ENCODE data around the gene DNAJB6. TPM values are rescaled to one million over a fixed set of nuclear protein-coding genes. Genes with fewer than 3 reads are reported as not detected.

Gene DNAJB6
- polyA plus RNA-seq, 1 experiment = 188 TPM

DNA sequence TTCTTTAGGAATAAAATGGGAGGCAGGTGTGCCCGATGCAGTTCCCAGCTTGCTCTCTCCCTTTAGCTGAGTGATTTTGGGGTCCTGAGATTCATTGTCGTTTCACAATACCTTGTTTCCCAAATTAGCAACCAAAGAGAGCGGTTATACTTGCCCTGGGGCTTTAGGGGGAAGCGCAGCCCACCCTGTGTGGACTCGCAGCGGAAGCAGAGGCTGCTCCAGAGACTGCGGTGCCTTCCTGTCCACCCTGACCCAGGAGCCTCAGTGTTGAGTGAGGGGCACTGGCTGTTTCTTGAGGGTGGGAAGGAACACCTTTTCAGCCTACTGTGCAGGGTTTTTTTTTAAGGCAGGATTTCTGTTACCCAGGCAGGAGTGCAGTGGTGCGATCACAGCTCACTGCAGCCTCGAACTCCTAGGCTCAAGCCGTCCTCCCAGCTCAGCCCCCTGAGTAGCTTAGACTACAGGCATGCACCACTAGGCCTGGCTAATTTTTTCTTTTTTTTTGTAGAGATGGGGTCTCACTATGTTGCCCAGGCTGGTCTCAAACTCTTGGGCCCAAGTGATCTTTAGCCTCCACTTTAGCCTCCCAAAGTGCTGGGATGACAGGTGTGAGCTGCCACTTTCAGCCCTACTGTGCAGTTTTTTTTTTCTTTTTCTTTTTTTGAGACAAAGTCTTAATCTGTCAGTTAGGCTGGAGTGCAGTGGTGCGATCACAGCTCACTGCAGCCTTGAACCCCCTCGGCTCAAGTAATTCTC, 67.0 kb downstream of the DNAJB6 start:
- no peak overlapping the region for H3K27ac ChIP-seq (ENCODE audit: low read depth, low read length)
- DNase-seq (ENCODE audit: low read depth, low spot score) = no peak
- ChIA-PET CTCF (interaction anchor here (0.5 to 1.5 kb wide), 3 partner anchors 9 to 18 kb away, joined by 3 to 13 read pairs (median 5); no protein-coding TSS in a partner anchor), POLR2A (no interaction called here)
- TF ChIP-seq, protein P1, sequence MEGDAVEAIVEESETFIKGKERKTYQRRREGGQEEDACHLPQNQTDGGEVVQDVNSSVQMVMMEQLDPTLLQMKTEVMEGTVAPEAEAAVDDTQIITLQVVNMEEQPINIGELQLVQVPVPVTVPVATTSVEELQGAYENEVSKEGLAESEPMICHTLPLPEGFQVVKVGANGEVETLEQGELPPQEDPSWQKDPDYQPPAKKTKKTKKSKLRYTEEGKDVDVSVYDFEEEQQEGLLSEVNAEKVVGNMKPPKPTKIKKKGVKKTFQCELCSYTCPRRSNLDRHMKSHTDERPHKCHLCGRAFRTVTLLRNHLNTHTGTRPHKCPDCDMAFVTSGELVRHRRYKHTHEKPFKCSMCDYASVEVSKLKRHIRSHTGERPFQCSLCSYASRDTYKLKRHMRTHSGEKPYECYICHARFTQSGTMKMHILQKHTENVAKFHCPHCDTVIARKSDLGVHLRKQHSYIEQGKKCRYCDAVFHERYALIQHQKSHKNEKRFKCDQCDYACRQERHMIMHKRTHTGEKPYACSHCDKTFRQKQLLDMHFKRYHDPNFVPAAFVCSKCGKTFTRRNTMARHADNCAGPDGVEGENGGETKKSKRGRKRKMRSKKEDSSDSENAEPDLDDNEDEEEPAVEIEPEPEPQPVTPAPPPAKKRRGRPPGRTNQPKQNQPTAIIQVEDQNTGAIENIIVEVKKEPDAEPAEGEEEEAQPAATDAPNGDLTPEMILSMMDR (IDR thresholded peaks at IDR 0.05; ENCODE audit: low read depth, low read length) = no peak
- no peak overlapping the region for H3K4me3 ChIP-seq (ENCODE audit: low read depth, low read length)
- H3K27me3 ChIP-seq (ENCODE audit: control insufficient read depth, insufficient read depth, low read length) = no peaks in the 10 kb centered on the region
- H3K9me3 ChIP-seq (ENCODE audit: control insufficient read depth, insufficient read depth, low read length) = peaks cover 13% of the 10 kb centered on the region; the same call in 1 of the 2 replicates

DNA sequence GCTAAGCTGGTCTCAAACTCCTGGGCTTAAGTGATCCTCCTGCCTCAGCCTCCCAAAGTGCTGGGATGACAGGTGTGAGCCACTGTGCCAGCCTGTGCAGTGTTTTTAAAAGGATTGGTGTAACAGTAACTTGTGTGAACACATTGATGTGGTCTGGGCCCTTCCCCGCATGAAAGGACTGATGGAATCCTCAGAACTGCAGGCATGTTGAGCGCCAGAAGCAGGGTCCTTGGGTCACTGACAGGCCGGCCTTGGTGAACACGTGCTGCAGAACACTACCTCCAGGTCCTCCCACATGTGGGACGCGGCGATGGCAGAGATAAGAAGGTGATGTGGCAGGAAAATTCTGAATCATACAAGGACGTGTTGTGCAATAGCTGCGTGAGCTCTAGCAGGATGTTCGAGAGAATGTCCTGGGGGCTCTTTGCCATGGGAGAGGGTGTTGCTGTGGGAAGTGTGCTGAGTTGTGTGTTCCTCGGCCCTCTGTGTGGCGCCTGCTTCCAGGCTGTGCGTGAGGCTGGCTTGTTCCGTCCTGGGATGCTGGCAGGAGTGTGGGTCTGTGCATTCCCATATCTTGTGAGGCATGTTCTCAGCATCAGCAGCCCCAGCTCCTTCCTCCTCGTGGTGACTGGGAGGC, 68.2 kb downstream of the DNAJB6 start:
- TF ChIP-seq, protein P1 (IDR thresholded peaks at IDR 0.05; ENCODE audit: low read depth, low read length) = no peak
- H3K27me3 ChIP-seq (ENCODE audit: control insufficient read depth, insufficient read depth, low read length) = no peaks in the 10 kb centered on the region
- peak; percentile 60 for DNase-seq (ENCODE audit: low read depth, low spot score)
- H3K27ac ChIP-seq (ENCODE audit: low read depth, low read length) = peak overlapping the region; percentile 70
- ChIA-PET CTCF (interaction anchor here (1.2 to 1.5 kb wide), 2 partner anchors 10 to 18 kb away, joined by 5 to 13 read pairs; no protein-coding TSS in a partner anchor), POLR2A (interaction anchor here (0.6 kb wide), 1 partner anchor 14 kb away, joined by 3 read pairs; no protein-coding TSS in a partner anchor)
- no peak overlapping the region for H3K4me3 ChIP-seq (ENCODE audit: low read depth, low read length)
- peaks cover 21% of the 10 kb centered on the region; the same call in 1 of the 2 replicates for H3K9me3 ChIP-seq (ENCODE audit: control insufficient read depth, insufficient read depth, low read length)

DNA sequence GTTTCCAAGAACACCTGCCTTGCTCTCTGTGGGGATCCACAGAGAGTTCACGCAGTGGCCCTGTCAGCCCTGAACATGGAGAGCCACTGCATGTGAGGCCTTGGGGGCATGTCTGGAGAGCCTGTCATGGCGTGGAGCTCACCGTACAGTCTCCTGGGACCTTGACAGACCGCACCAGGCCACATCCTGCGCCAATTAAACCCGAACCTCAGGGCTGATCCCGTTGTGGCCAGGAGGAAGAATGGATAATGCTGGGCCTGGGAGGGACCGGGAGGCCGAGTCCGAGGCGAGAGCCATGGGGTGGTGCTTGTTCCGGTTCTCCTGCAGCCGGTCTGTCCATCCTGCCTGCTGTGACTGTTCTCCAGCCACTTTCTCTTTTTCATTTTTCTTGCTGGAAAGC, 68.7 kb downstream of the DNAJB6 start:
- TF ChIP-seq, protein P1 (IDR thresholded peaks at IDR 0.05; ENCODE audit: low read depth, low read length) = no peak
- peaks cover 22% of the 10 kb centered on the region; the same call in 1 of the 2 replicates for H3K9me3 ChIP-seq (ENCODE audit: control insufficient read depth, insufficient read depth, low read length)
- ChIA-PET CTCF (interaction anchor here (1.2 to 1.5 kb wide), 2 partner anchors 11 to 19 kb away, joined by 5 to 13 read pairs; no protein-coding TSS in a partner anchor), POLR2A (interaction anchor here (0.6 kb wide), 1 partner anchor 13 kb away, joined by 3 read pairs; no protein-coding TSS in a partner anchor)
- no peak for DNase-seq (ENCODE audit: low read depth, low spot score)
- H3K27me3 ChIP-seq (ENCODE audit: control insufficient read depth, insufficient read depth, low read length) = no peaks in the 10 kb centered on the region
- H3K27ac ChIP-seq (ENCODE audit: low read depth, low read length) = peak overlapping the region; percentile 70
- no peak overlapping the region for H3K4me3 ChIP-seq (ENCODE audit: low read depth, low read length)

DNA sequence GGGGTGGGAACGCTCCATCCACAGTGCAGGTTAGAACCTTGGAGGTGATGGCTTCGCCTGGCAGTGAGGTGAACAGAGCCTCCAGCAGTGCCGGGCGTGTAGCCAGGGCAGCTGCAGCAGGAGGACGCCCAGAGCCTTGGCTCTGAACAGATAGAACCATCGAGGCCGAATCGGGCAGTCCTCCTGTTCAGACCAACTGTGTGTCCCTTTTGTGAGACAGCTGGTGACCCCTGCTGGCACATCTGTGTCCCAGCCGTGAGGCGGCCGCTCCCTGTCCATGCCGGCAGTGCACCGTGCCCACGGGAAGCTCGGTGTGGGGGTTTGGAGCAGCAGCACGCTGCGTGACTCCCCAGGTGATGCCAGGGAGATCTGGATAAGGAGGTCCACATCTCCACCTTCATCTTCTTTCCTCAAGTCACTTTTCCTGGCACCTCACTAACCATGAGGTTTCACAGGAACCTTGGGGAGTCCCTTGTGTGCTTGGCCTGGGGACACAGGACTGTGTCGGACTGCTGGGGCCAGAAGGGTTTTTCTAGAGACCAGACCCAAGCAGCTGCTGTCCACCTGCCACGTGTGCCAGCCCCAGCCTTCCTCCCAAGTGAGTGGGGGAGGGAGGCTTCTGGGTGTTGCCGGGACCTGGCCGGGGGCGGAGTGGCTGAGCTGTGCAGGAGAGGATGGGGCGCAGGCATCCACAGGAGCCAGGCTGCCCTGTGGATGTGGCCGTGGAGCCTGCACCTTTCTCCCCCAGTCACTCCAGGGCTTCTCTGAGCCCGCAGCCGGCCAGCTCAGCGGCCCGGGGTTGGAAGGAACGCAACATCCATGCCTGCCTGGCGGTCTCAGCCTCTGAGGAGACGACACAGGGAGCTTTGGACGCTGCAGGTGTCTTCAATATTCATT, 69.4 kb downstream of the DNAJB6 start:
- Histone ChIP-seq H3K27me3 (ENCODE audit: control insufficient read depth, insufficient read depth, low read length) (no peaks in the 10 kb centered on the region), H3K4me3 (ENCODE audit: low read depth, low read length) (no peak overlapping the region), H3K27ac (ENCODE audit: low read depth, low read length) (no peak overlapping the region), H3K9me3 (ENCODE audit: control insufficient read depth, insufficient read depth, low read length) (peaks cover 27% of the 10 kb centered on the region; the same call in 1 of the 2 replicates)
- DNase-seq (ENCODE audit: low read depth, low spot score) = no peak
- ChIA-PET CTCF (no interaction called here), POLR2A (interaction anchor here (0.6 kb wide), 1 partner anchor 13 kb away, joined by 3 read pairs; no protein-coding TSS in a partner anchor)
- TF ChIP-seq, protein P1 (IDR thresholded peaks at IDR 0.05; ENCODE audit: low read depth, low read length) = no peak
